Measurements from ENCODE around the gene GPR22. TPM values are rescaled to one million over a fixed set of nuclear protein-coding genes. Genes with fewer than 3 reads are reported as not detected.

GPR22 gene
- total RNA-seq, 1 experiment from 2014 or later, result not detected

- no peak for DNase-seq (ENCODE audit: low spot score)
These were observed 9.4 kb downstream of the GPR22 start for GRCh38 chr7:107479303-107479702.

DNA sequence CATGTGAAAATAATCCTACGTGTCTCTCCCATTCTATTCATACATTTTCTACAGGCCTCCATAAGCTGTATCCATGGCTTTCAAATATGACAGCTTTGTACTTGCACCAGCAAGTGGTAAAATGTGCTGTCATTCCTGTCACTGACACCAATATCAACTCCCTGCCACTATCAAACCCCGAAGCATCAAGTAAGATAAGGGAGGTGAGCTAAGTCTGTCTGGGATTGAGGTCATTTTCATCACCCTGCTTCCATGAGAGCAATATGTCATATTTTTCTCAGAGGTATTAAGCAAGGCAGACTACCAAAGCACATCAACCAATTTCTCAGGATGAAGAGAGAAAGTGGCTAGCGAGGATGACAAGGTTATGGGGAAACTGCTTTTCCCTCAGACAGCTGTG is 11.1 kb downstream of the GPR22 start:
- no peak for DNase-seq (ENCODE audit: low spot score)

DNA sequence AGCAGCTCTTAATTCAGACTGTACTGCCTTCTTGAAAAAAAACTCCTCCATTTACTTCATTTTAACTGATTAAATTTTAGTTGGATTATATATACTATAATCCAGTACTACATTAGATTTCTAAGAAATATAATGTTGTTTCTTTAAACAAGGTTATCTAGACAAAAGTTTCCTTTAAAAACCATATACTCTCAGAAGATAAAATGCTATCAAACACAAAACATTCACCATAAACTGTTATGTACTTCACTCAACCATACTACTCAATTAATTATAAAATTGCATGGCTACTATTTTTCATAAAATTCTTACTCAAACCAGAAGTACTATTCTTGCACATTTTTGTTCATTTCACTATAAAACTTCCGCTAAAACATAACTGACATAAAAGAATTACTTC is 12.7 kb downstream of the GPR22 start:
- DNase-seq (ENCODE audit: low spot score), result no peak

DNA sequence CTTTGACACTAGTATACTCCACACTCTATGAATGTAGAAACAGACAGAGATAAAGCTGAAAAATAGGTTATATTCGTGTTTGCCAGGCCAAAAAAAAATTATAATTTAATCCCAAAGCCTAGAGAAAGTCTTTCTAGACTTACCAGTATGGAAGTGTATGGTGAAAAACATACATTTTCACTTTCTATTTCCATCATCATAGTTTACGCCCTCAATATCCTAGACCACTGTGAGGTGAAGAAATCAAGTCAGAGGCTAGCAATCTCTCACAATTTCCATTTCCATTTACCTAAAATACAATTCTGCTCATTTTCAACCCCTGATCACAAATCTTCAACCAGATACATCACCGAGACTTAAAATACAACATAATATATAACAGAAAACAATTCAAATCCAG is 16.2 kb downstream of the GPR22 start:
- no peak for DNase-seq (ENCODE audit: low spot score)

- no peak for DNase-seq (ENCODE audit: low spot score)
These were observed 23.0 kb downstream of the GPR22 start for GRCh38 chr7:107492875-107493274.

GRCh38 chr7:107494315-107494751 is 24.5 kb downstream of the GPR22 start:
- no peak for DNase-seq (ENCODE audit: low spot score)

DNA sequence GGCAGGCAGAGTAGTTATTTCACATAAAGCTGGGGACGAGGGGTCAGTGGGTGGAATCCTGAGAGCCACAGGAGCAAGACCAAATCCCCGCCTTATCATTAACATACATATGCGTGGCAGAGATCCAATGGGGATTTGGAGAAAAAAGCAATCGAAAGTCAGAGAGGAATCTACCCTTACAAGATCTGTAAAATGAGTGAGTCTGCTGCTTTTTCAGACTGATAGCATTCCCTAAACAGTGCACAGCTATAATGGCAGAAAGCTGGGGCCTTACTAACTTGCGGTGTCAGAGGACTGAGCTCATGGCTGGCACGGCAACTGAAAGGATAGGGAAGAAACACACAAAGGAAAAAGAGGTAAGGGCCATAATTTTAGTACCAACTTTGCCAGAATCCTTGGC is 25.0 kb downstream of the GPR22 start:
- DNase-seq (ENCODE audit: low spot score), result no peak

- DNase-seq (ENCODE audit: low spot score), result no peak
These were observed 25.7 kb downstream of the GPR22 start for GRCh38 chr7:107495516-107495915.

DNA sequence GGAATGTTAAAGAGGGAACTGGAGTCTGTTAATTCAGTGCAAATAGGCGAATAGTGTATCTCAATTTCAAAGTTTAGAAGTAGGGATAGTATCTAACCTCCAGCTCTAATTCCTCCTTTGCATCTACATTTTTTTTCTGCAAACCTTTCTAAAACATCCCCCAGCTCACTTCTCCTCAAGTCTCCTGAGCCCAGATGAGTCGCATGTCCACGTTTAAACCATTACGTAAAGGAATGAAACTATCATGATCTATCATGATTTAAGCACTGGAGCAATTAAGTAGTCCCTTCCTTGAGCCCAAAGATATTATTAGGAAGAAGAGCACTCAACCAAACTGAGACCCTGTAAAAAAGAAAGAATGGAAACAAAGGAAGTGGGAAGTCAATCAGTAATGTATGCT is 29.9 kb downstream of the GPR22 start:
- no peak for DNase-seq (ENCODE audit: low spot score)

DNA sequence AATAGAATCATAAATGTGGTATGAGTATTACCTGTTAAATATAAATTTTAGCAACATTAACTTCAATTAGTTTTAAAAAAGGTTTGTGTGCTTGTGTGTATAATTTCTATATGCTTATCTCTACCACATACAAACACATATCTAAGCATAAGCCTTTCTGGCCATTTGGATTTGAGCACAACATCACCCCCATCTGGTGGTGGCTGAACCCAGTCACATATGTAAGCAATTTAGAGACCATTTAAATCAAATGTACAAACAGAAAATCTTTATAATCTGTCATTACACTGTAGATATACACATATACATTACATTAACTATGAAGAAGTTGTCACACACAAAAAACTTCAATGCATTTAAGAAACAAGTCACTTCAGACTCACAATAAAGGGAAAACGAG is 31.7 kb downstream of the GPR22 start:
- peak; percentile 39 for DNase-seq (ENCODE audit: low spot score)

DNA sequence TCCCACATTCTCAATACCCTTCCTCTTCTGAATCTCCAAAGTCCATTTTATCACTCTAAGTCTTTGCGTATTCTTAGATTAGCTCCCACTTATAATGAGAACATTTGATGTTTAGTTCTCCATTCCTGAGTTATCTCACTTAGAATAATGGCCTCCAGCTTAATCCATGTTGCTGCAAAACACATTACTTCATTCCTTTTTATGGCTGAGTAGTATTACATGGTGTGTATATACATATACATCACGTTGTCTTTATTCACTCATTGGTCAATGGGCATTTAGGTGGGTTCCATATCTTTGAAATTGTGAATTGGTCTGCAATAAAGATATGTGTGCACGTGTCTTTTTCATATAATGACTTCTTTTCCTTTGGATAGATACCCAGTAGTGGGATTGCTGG is 32.3 kb downstream of the GPR22 start:
- DNase-seq (ENCODE audit: low spot score), result no peak

DNA sequence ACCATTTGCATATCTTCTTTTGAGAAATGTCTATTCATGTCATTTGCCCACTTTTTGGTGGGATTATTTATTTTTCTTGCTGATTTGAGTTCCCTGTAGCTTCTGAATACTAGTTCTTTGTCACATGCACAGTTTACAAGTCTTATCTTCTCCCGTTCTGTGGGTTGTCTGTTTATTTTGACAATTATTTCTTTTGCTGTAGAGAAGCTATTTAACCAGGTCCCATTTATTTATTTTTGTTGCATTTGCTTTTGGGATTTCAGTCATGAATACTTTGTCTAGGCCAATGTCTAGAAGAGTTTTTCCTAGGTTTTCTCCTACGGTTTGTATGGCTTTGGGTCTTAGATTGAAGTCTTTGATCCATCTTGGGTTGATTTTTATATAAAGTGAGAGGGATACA is 32.9 kb downstream of the GPR22 start:
- peak; percentile 30 for DNase-seq (ENCODE audit: low spot score)

DNA sequence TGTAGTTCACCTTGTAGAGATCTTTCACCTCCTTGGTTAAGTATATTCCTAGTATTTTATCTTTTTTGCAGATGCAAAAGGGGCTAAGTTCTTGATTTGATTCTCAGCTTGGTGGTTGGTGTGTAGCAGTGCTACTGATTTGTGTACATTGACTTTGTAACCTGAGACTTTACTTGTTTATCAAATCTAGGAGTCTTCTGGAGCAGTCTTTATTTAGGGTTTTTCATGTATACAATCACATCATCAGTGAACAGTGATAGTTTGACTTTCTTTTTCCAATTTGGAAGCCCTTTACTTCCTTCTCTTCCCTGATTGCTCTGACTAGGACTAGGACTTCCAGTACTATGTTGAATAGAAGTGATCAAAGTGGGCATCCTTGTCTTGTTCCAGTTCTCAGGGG is 33.8 kb downstream of the GPR22 start:
- DNase-seq (ENCODE audit: low spot score), result peak; percentile 28

DNA sequence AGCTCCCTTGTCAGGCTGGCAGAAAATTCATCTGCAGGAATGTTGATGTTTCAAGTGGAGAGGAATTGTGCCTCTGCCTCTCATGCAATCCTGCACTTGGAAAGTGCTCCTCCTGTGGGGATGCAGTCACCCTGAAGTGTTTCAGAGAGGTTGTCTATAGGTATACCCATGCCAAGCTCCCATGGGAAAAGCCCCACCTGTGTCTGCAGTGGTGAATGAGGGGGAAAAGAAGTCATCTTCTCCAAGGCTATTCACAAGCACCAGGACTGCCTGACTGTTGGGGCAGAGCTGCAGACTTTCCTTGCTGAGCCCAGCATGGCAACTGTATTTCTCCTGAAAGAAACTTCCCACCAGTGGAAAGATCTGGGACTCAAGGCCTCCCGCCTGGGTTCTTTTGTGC is 35.5 kb downstream of the GPR22 start:
- DNase-seq (ENCODE audit: low spot score), result no peak

DNA sequence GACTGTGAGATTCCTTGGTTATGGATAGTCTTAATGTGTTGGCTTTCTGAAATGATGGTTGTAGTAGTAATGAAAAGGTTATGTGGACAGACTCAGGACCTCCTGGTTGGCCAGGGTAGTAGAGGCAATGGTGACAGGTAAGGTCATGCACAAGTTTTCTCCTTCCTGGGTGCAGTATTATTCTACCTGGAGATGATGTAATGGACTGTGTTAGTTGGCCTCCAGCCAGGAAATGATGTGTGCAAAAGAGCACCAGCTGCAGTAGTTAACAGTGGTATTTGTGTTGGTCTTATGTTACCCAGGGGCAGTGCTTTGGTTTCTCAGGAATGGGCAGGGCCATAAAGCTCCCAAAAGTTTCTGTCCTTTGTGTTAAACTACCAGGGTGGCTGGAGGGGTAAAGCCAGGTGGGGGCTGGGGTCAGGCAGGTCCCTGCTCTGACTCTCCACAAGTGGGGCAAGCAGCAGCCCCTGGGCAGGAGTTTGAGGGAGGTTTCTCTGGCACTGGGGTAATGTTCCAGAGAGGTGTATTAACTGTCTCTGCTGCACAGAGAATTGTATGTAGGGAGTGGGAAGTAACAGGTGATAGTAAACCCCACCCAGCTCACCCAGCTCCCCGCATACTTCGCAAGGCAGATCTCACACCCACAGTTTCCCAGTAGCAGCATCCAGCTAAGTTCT is 36.3 kb downstream of the GPR22 start:
- DNase-seq (ENCODE audit: low spot score), result peak; percentile 48

GRCh38 chr7:107506674-107507339 is 37.0 kb downstream of the GPR22 start:
- peak; percentile 26 for DNase-seq (ENCODE audit: low spot score)

Other genes starting within 250 kb of the GPR22 start
- 33.0 and 41.7 TPM in 2 replicates for gene COG5, start 93.9 kb downstream of the GPR22 start, total RNA-seq (2014; rRNA removed; shearing (Covaris generic))
- 13.3 and 14.8 TPM in 2 replicates for gene DUS4L, start 93.9 kb downstream of the GPR22 start, total RNA-seq (2014; rRNA removed; shearing (Covaris generic))
- gene BCAP29, start 110.2 kb downstream of the GPR22 start, total RNA-seq (2014; rRNA removed; shearing (Covaris generic)), result 122 and 171 TPM in 2 replicates
- gene SLC26A4, start 190.8 kb downstream of the GPR22 start, total RNA-seq (2014; rRNA removed; shearing (Covaris generic)), result 0.06 and 0.19 TPM in 2 replicates

Data from H4 (cell line).